Embryonic facial prominence (tissue), 1 donor: ENCODE measurements around the gene P3H1.

Experiments
- DNase-seq: peaks from one replicate; pipeline ENCODE4 v3.0.0-alpha.2; 2016; ENCODE audit errors: extremely low spot score

P3H1 gene

GRCh38 chr1:42743317-42744147, 23.3 kb downstream of the P3H1 start:
- DNase-seq, result no peak

GRCh38 chr1:42742617-42743316, 24.1 kb downstream of the P3H1 start:
- DNase-seq, result no peak

GRCh38 chr1:42742141-42742540, 24.7 kb downstream of the P3H1 start:
- no peak for DNase-seq

GRCh38 chr1:42741706-42742105, 25.1 kb downstream of the P3H1 start:
- no peak for DNase-seq

- DNase-seq, result no peak
These were observed 25.8 kb downstream of the P3H1 start for GRCh38 chr1:42740851-42741580.

GRCh38 chr1:42739753-42740700, 26.8 kb downstream of the P3H1 start, which contains the start of gene CLDN19:
Gene CLDN19, minus strand, starts transcription at chr1:42740236. Its CDS starts 173 bp downstream, at chr1:42740063.
- DNase-seq, result no peak

GRCh38 chr1:42738678-42739226, 28.1 kb downstream of the P3H1 start:
- DNase-seq, result no peak

GRCh38 chr1:42737986-42738677, 28.7 kb downstream of the P3H1 start:
- DNase-seq, result no peak

- no peak for DNase-seq
These were observed 29.6 kb downstream of the P3H1 start for GRCh38 chr1:42737257-42737656.

GRCh38 chr1:42736571-42737200, 30.1 kb downstream of the P3H1 start:
- DNase-seq, result no peak

- DNase-seq, result no peak
These were observed 30.7 kb downstream of the P3H1 start for GRCh38 chr1:42736152-42736551.

- DNase-seq, result no peak
These were observed 31.2 kb downstream of the P3H1 start for GRCh38 chr1:42735477-42736105.

- no peak for DNase-seq
These were observed 31.8 kb downstream of the P3H1 start for GRCh38 chr1:42735056-42735455.

GRCh38 chr1:42734201-42735035, 32.4 kb downstream of the P3H1 start:
- DNase-seq, result no peak

GRCh38 chr1:42733415-42734200, 33.2 kb downstream of the P3H1 start:
- DNase-seq, result no peak

- no peak for DNase-seq
These were observed 34.6 kb downstream of the P3H1 start for GRCh38 chr1:42732126-42732680.

- no peak for DNase-seq
These were observed 35.2 kb downstream of the P3H1 start for GRCh38 chr1:42731585-42731984.
